HepG2 (cell line): ENCODE measurements around the gene TMEM229B. TPM values are rescaled to one million over a fixed set of nuclear protein-coding genes. Genes with fewer than 3 reads are reported as not detected.

ENCODE experiments used
- ATF2 ChIP-seq: sonication (generic); formaldehyde crosslinking; IDR thresholded peaks from 2 replicates; pipeline ENCODE4 v1.4.0; 2020; ENCODE audit warnings: missing genetic modification reagents
- ATRX ChIP-seq: sonication (generic); formaldehyde crosslinking; IDR thresholded peaks from 2 replicates; pipeline ENCODE4 v1.4.0; 2020; ENCODE audit warnings: missing genetic modification reagents, borderline replicate concordance
- BHLHE40 ChIP-seq: IDR thresholded peaks from 2 replicates; pipeline ENCODE4 v1.6.1; 2011; ENCODE audit warnings: low read length, improper control_type of control experiment
- CHD4 ChIP-seq: fragments of 200-600 bp; sonication (generic); IDR thresholded peaks from 2 replicates; pipeline ENCODE4 v1.7.0; 2017; ENCODE audit warnings: mild to moderate bottlenecking, low read length, borderline replicate concordance
- ETV6 ChIP-seq: sonication (generic); formaldehyde crosslinking; conservative IDR thresholded peaks from 2 replicates; pipeline ENCODE4 v1.4.0; 2020; ENCODE audit warnings: missing genetic modification reagents
- IRF1 ChIP-seq: sonication (generic); formaldehyde crosslinking; IDR thresholded peaks from 2 replicates; pipeline ENCODE4 v1.4.0; 2020; ENCODE audit warnings: low read depth, mild to moderate bottlenecking, missing genetic modification reagents
- JUNB ChIP-seq: sonication (generic); formaldehyde crosslinking; IDR thresholded peaks from 2 replicates; pipeline ENCODE4 v1.8.0; 2022; ENCODE audit warnings: missing genetic modification reagents, mild to moderate bottlenecking, borderline replicate concordance
- LCORL ChIP-seq, 2 experiments: fragments of 450-650 bp in 1 of 2; sonication (generic) in 1 of 2; formaldehyde crosslinking in 1 of 2; IDR thresholded peaks; 2 replicates each; pipeline versions ENCODE4 v1.5.0 to v1.6.1; 2017 to 2020; ENCODE audit warnings: antibody characterized with exemption in 1 of 2, missing genetic modification reagents in 1 of 2
- NFIB ChIP-seq: sonication (generic); formaldehyde crosslinking; IDR thresholded peaks from 2 replicates; pipeline ENCODE4 v1.9.0; 2021; ENCODE audit warnings: missing genetic modification reagents, mild to moderate bottlenecking, borderline replicate concordance
- NR3C1 ChIP-seq: sonication (generic); formaldehyde crosslinking; IDR thresholded peaks from 2 replicates; pipeline ENCODE4 v1.4.0; 2020; ENCODE audit warnings: missing genetic modification reagents
- PITX1 ChIP-seq: sonication (generic); formaldehyde crosslinking; IDR thresholded peaks from 2 replicates; pipeline ENCODE4 v1.5.1; 2020; ENCODE audit warnings: mild to moderate bottlenecking, missing genetic modification reagents
- RNF219 ChIP-seq: sonication (generic); formaldehyde crosslinking; IDR thresholded peaks from 2 replicates; pipeline ENCODE4 v1.5.0; 2020; ENCODE audit warnings: mild to moderate bottlenecking, missing genetic modification reagents
- SAP130 ChIP-seq: IDR thresholded peaks from 2 replicates; pipeline ENCODE4 v1.6.1; 2016; ENCODE audit warnings: low read depth
- TGIF2 ChIP-seq: IDR thresholded peaks from 2 replicates; pipeline ENCODE4 v1.6.1; 2016; ENCODE audit warnings: control low read depth, missing compliant biosample characterization
- THAP9 ChIP-seq: sonication (generic); formaldehyde crosslinking; IDR thresholded peaks from 2 replicates; pipeline ENCODE4; 2020; ENCODE audit warnings: missing genetic modification reagents, mild to moderate bottlenecking, borderline replicate concordance
- ZMAT5 ChIP-seq: sonication (generic); formaldehyde crosslinking; IDR thresholded peaks from 2 replicates; pipeline ENCODE4 v1.5.0; 2020; ENCODE audit warnings: mild to moderate bottlenecking, low read depth, missing genetic modification reagents, borderline replicate concordance
- ZNF263 ChIP-seq: sonication (generic); formaldehyde crosslinking; IDR thresholded peaks from 2 replicates; pipeline ENCODE4 v1.4.0; 2020; ENCODE audit warnings: missing genetic modification reagents
- ZNF274 ChIP-seq: sonication (generic); formaldehyde crosslinking; IDR thresholded peaks from 2 replicates; pipeline ENCODE4 v1.5.1; 2020; ENCODE audit warnings: mild to moderate bottlenecking, missing genetic modification reagents
- ZNF580 ChIP-seq: IDR thresholded peaks from 2 replicates; pipeline ENCODE4 v1.6.1; 2016; ENCODE audit warnings: low read depth, borderline replicate concordance
- ZNF749 ChIP-seq: sonication (generic); formaldehyde crosslinking; IDR thresholded peaks from 2 replicates; pipeline ENCODE4 v1.8.0; 2022; ENCODE audit warnings: mild to moderate bottlenecking, missing genetic modification reagents, moderate library complexity, borderline replicate concordance
- polyA plus RNA-seq, 8 experiments: library from polyadenylated mRNA; depleted of rRNA in 3 of 8; stranded (reverse) in 7 of 8; unstranded in 1 of 8; fragments of >200 nt; fragmentation: Illumina TruSeq in 4 of 8; extraction: Trizol in 4 of 8; gene quantifications; 2 replicates each; pipeline versions ENCODE4 v1.2.1 to v1.2.3, GENCODE V29; 2011 to 2016; ENCODE audit warnings: low read depth in 4 of 8, missing spikeins in 1 of 8, mixed read lengths in 1 of 8; ENCODE audit not compliant: insufficient read depth in 1 of 8
- total RNA-seq, 5 experiments: library from RNA; depleted of rRNA; stranded (reverse); fragments of >200 nt; fragmentation: Illumina TruSeq; extraction: Trizol; gene quantifications; 2 replicates each; pipeline ENCODE4 v1.2.3, GENCODE V29; 2016; ENCODE audit warnings: low read depth in 1 of 5

Gene TMEM229B
- total and polyA plus RNA-seq, 2 of the 13 experiments (the other 11 are each of a cell fraction or from before 2014, with no cell fraction given) = 0.69 to 1.1 TPM

GRCh38 chr14:67487937-67488893, at the start of gene TMEM229B (continued):
- TF ChIP-seq RNF219 (CRISPR knock-in tag) (no peak), THAP9 (CRISPR knock-in tag) (peak; percentile 37; the same call in 1 of the 2 replicates), SAP130 (CRISPR knock-in tag) (peak; percentile 55), NFIB (no peak), LCORL (IDR thresholded peaks at IDR 0.05) (no peak), LCORL (CRISPR knock-in tag; IDR thresholded peaks at IDR 0.05) (peak; percentile 63; the same call in 1 of the 2 replicates), JUNB (no peak), CHD4 (no peak), ETV6 (CRISPR knock-in tag) (no peak), PITX1 (CRISPR knock-in tag) (no peak), TGIF2 (CRISPR knock-in tag) (0 out of 2 replicates have a peak, but pooled peaks have one; percentile 32), ATF2 (CRISPR knock-in tag) (no peak), ZNF580 (no peak), IRF1 (CRISPR knock-in tag) (0 out of 2 replicates have a peak, but pooled peaks have one; percentile 63), ATRX (CRISPR knock-in tag) (no peak), ZNF749 (CRISPR knock-in tag) (no peak), ZMAT5 (no peak), NR3C1 (CRISPR knock-in tag) (no peak), BHLHE40 (no peak), ZNF263 (CRISPR knock-in tag) (peak; percentile 18; the same call in 1 of the 2 replicates), ZNF274 (CRISPR knock-in tag) (no peak)
